DND-41 (cell line): ENCODE data around the gene KCNV2.

ENCODE experiments used
- CTCF ChIP-seq: IDR thresholded peaks from 2 replicates; pipeline ENCODE4 v1.5.1; 2012; ENCODE audit warnings: borderline replicate concordance, low read length, moderate library complexity, mild to moderate bottlenecking; ENCODE audit not compliant: poor library complexity, severe bottlenecking; ENCODE audit errors: extremely low read depth
- EZH2 ChIP-seq: IDR thresholded peaks from 3 replicates; pipeline ENCODE4 v1.6.1; 2012; ENCODE audit warnings: borderline replicate concordance, low read depth, mild to moderate bottlenecking, moderate library complexity, low read length, inconsistent platforms; ENCODE audit not compliant: severe bottlenecking

DNA sequence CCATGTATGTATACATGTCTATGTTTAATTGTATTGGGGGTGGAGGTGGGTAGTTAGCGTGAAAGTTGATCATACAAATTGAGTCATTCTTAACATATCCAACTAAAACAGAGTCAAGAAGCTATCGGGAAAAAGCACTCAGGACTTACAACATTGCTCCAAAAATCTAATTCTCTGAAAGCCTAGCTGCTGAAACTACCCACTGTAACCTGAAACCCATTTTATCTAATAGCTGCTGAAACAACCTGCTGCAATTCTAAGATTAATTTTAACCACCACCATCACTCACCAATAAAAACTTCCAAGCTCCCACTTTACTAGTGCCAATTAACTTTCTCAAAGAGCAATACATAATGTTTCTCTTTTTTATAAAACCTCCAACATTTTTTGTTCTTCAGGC is 32.2 kb downstream of the KCNV2 start:
- TF ChIP-seq CTCF (no peak), EZH2 (no peak)
